ENCODE results near the gene SSRP1.
"Not testable (repeated sequence)": the region's sequence is repeated elsewhere in the genome, so short reads cannot be mapped to it uniquely, and the experiment has no call there.

Gene SSRP1

DNA sequence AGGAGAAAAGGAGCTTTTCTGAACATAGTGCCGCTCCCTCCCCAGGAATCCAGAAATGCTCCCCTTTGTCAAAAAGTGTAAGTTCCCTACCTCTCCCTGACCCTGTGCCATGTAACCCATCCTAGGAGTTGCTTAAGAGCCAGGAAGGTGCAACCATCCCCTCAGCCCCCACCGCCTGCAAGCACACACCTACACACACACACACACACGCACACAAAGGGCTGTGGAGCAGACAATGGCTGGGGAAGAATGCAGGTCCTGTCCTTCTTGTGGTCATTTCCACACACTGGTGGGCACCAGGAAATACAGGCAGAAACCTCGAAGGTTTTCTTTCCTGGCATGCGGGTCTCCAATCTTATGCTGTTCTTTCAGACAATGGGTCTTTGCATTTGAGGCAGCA, 3.6 kb upstream of the SSRP1 start:
- DNase-seq (ENCODE audit: low read depth in 2 of 2, low spot score in 1 of 2): no peak

DNA sequence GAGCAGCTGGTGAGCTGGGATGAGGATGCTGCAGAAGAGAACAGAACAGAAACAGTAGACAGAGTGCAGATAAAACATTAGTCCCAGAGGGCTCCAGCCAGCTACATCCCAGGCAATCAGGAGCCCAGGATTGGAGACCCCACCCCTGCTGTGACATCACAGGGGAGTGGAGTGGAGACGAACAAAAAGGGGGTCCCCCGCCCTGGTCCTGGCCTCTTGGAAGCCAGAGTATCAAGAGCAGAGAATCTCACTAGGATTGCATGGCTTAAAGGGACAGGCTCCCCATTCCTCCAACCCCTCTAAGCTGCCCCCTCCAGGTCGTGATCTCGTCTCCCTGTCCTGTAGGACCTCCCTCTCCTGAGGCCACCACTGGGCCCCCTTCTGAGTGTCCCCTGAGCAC, 2.5 kb upstream of the SSRP1 start, which contains the start of gene P2RX3:
P2RX3 (plus strand) TSS at position 211 of the 400 bp plus-strand sequence. CDS start 199 bp downstream, outside the sequence.
- DNase-seq (ENCODE audit: low read depth in 2 of 2, low spot score in 1 of 2): no peak

DNA sequence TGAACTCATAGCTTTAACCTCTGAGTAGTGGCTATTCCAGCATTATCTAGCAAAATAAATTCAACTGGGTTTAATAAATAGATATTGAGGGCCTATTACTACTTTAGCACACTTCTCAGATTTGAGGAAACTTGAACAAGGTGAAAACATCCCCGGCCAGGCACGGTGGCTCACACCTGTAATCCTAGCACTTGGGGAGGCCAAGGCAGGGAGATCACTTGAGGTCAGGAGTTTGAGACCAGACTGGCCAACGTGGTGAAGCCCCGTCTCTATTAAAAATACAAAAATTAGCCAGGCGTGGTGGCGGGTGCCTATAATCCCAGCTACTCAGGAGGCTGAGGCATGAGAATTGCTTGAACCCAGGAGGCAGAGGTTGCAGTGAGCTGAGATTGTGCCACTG, 1.2 kb upstream of the SSRP1 start:
- not testable (repeated sequence) for DNase-seq (ENCODE audit: low read depth in 2 of 2, low spot score in 1 of 2)

- no peak for DNase-seq (ENCODE audit: low read depth in 2 of 2, low spot score in 1 of 2)
These were observed 497 bp upstream of the SSRP1 start for GRCh38 chr11:57336111-57336666.

- DNase-seq (ENCODE audit: low read depth in 2 of 2, low spot score in 1 of 2): no peak
These were observed 709 bp downstream of the SSRP1 start for GRCh38 chr11:57335023-57335342.

DNA sequence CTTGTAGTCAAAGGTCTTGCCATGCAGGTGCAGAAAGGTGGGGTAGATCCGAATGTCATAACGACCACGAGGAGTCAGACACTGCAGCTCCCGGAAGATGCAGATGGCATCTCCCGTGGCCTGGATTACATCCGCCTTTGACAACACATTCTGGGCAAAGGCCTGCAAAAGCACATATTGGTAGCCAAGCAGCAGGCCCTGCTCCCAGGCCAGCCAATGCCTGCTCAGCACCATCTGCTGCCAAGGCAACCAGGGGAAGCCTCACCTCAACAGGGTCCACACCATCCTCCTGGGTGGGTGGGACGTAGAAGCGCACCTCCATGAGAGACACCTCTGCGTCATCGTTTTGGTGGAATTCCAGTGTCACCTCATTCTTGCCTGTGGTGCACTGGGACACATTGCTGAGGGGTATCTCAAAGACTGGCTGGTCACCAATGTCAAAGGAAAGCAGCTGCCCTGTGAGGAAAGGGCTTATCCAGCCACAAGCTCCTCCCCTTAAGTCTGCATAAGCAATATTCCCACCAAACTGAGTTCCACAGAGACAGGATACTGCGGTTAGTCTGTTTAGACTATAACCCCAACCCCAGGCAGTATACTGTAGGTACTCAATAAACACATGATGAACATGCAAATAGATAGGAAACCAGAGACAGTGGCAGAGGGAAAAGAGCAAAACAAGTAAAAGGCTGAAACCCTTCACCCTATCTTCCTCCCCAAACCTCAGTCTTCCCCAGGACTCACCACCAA, 2.8 kb downstream of the SSRP1 start:
- DNase-seq (ENCODE audit: low read depth in 2 of 2, low spot score in 1 of 2): no peak

DNA sequence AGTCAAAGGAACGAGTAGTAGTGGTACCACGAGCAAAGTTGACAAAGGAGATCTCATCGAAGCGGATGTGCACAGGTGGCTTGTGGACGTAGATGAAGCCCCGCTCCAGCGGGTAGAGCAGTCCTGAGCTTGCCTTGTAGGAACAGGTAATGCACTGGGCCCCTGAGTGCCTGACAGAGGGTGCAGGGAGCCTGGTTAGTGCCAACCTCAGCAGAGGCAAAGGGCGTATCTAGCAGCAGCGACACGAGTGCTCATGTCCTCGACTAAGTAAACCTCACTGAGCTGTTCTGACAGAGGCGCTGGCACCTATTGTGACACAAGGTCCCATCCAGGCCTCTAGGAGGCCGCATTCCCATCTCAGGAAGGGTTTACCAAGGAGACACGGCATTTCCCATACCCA, 4.0 kb downstream of the SSRP1 start:
- DNase-seq (ENCODE audit: low read depth in 2 of 2, low spot score in 1 of 2): no peak

DNA sequence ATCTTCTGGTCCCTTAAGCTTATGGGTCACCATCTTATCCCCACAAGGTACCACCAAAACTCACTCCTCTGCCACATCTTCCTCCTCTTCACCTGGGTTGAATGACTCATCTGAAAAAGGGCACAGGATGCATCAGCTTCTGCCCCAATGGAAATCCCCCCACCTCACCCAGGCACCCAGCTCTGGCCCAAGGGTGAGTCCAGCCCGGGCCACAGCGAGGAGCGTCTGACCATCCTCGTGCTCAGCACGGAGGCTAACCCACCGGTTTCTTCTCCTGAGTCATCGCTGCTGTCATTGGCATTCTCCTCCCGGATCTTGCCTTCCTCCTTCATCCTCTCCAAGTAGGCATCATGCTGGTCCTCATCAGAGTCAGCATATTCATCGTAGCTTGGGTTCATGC, 5.7 kb downstream of the SSRP1 start:
- DNase-seq (ENCODE audit: low read depth in 2 of 2, low spot score in 1 of 2): no peak

DNA sequence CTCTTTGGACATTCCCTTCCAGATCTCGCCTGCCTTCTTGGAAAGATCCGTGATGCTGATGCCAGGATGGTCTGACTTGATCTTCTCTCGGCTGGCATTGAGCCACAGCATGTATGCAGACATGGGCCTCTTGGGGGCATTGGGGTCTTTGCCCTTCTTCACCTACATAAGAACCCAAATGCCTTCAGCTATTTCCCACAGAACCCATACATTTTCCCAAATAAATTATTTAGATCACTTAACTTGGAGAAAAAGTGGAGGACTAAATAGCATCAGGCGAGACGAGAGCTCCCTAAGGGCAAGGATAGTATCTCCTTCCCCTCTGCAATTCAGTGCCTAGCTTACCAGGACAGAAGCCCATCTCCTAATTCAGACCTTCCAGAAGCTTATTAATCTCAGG, 8.0 kb downstream of the SSRP1 start:
- DNase-seq (ENCODE audit: low read depth in 2 of 2, low spot score in 1 of 2): no peak

- no peak for DNase-seq (ENCODE audit: low read depth in 2 of 2, low spot score in 1 of 2)
These were observed 10.0 kb downstream of the SSRP1 start for GRCh38 chr11:57325735-57326048.

DNA sequence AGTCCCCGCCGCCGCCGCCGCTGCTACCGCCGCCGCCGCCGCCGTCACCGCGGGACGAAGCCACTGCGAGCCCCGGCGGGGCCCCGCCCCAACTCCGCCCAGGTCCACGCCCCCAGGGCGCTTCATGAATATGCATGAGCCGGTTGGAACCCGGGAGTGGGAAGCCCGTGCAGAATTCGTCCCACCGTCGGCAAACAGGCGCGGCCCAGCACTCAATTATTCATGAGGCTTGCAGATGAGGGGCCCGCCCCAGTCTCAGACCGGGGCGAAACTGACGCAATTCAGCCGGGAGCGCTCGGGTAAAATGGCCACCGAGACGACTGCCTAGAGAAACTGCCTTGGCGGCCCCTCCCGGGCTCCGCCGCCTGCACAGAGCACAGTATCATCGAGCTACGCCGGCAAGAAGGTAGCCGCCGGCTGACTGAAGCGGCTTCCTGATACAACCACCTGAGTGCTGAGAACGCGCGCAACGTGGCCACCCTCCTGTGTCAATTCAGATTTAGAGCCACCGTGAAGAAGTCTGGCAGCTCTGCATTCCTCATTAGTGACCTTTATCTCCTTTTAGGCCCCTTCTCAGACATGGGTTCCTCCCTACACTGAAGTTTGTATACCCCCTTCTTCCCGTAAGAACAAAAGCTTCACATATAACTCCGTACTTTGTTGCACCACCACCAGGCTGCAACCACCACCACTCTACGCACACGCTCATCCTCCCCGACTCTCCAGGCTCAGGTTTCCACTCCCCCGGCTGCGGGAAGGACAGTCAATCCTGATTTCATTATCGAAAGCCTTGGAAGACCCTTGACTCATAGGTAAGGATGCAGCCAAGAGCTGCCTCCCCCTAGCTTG, 10.6 kb downstream of the SSRP1 start, which contains the start of gene TNKS1BP1:
TNKS1BP1 (minus strand) TSS at position 67 of the 849 bp plus-strand sequence. CDS start 3,067 bp downstream, outside the sequence.
- peak; percentile 79 to 86 for DNase-seq (ENCODE audit: low read depth in 2 of 2, low spot score in 1 of 2)

GRCh38 chr11:57324154-57324885, 11.4 kb downstream of the SSRP1 start:
- no peak for DNase-seq (ENCODE audit: low read depth in 2 of 2, low spot score in 1 of 2)

DNA sequence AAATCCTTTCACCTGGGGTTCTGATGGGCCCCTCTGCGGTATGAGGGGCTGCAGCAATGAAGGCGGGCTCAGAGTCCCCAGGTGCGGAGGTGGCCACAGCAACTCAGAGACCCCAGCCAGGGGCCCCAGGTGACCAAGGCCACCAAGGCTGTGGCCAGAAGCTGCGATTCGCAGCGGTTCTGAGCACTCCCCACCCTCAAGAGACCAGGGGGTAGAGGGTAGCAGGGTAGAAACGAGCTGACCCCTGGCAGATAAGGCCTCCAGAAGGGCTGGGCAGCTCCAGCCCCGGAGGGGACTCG, 11.9 kb downstream of the SSRP1 start:
- DNase-seq (ENCODE audit: low read depth in 2 of 2, low spot score in 1 of 2): no peak

- no peak for DNase-seq (ENCODE audit: low read depth in 2 of 2, low spot score in 1 of 2)
These were observed 12.4 kb downstream of the SSRP1 start for GRCh38 chr11:57323167-57323854.

DNA sequence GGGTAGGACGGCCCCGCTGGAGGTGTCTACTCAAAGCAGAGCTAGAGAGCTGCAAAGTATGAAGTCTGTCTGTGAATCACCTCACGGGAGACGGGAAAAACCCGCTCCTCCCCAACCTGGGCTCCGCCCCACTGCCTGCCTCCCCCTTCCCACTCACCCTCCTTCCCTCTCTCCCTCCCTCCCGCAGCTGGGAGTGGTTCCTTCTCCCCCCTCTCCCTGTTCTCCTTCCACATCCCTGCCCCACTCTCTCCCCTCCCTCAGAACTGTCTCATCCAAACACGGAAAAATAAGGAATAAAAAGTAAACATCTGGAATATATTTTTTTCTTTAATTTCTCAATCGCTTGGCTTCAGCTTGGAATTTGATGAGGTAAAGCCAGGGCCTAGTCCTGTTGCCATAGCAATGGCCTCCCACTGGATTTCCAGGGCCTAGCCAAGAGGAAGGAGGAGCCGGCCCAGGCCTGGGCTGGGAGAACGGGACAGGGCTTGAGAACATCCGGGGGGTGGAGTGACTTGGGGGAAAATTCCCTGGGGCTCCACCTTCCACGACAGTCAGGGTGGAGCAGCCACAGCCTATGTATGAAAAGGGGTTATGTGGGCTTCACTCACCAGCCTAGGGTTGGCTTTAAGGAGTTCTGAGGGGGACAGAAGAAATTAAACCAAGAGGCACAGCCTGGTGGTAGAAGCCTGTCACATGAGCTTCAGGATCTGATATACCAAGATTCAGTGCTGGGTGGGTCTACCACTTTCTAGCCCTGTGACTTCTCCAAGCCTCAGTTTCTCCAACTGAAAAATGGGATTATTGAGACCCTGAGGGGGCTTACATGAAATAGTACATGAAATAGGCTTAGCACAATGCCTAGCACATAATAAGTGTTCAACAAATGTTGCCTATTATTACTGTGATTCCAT, 13.2 kb downstream of the SSRP1 start:
- no peak for DNase-seq (ENCODE audit: low read depth in 2 of 2, low spot score in 1 of 2)

- no peak for DNase-seq (ENCODE audit: low read depth in 2 of 2, low spot score in 1 of 2)
These were observed 14.1 kb downstream of the SSRP1 start for GRCh38 chr11:57321388-57322255.

DNA sequence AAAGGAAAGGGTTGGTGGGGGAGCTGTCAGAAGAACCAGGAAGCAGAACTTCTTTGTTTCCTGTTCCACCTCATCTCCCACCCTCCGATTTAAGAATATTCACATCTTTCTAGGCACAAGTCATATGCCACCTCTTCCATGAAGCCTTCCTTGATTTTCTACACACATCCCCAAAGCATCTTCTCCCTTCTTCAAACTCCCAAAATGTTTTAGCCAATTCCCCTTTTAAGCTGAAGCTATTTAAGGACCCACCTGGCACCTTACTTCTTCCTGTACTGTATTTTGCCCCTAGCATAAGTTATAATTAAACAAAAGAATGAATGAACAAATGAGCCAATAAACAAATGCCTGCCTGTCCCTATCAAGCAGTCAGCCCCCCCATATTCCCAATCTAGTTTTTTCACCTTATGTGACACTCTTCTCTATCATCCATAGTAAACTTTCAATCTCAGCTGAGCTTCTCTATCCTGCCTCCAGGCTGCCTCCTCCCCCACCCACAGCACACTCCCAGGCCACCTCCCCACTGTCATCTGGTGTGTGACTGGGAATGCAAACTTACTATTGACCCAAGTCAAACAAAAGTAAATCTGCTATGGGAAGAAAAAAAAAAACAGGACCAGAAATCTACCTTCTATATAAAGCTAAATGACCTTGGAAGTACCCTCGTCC, 14.8 kb downstream of the SSRP1 start:
- no peak for DNase-seq (ENCODE audit: low read depth in 2 of 2, low spot score in 1 of 2)

DNA sequence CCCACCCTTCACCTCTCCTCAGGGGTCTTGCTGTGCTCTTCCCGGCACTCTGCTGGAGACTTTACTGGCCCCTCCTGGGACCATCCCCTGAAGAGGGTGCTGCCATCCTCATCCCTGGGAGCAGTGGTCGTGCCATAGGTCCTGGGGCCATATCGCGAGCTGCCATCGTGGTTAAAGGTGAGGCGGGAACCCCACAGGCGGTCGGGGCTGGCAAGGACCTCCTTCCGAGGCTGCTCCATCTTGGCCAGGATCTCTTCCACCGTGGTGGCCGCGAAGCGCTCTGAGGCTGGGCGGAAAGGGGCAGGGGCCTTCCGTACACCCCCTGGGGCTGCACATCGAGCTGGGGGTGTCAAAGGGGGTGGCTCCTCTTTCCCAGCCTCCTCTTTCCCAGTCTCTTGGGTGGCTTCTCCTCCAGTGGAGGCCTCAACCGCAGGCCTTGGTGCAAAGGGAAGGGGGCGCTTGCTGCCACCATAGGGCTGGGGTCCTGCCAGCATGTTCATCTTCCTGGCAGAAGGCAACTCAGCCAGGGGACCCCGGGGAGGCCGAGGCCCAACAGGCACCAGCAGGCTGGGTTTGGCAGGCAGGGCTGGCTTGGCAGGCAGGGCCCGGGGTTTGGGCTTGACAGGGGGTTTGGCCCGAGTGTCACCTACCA, 15.5 kb downstream of the SSRP1 start:
- no peak for DNase-seq (ENCODE audit: low read depth in 2 of 2, low spot score in 1 of 2)

All from stimulated activated CD8-positive, alpha-beta memory T cell treated with anti-CD3 and anti-CD28 coated beads, Interleukin-4, amount 100 ng/mL, for 4 hours (primary cell).